HCT116 (cell line): ENCODE measurements around the gene ADA.

ENCODE experiments used
- CTCF ChIP-seq, 3 experiments: fragments of 200-600 bp in 1 of 3; sonication (generic) in 1 of 3; IDR thresholded peaks in 2 of 3; conservative IDR thresholded peaks in 1 of 3; 2 replicates each; pipeline ENCODE4 v1.5.1; 2012 to 2017; ENCODE audit warnings: low read depth in 2 of 3, low read length in 2 of 3, antibody characterized with exemption in 1 of 3, borderline replicate concordance in 1 of 3, control low read depth in 1 of 3, mild to moderate bottlenecking in 1 of 3, mixed read lengths in 1 of 3, mixed run types in 1 of 3, moderate library complexity in 1 of 3; ENCODE audit not compliant: insufficient read depth in 1 of 3
- EZH2 ChIP-seq: fragments of 200-600 bp; sonication (generic); IDR thresholded peaks from 2 replicates; pipeline ENCODE4 v1.6.1; 2017; ENCODE audit warnings: antibody characterized with exemption, mixed run types
- EZH2phosphoT487 ChIP-seq: fragments of 200-600 bp; IDR thresholded peaks from 2 replicates; pipeline ENCODE4 v1.6.1; 2018; ENCODE audit warnings: antibody characterized with exemption, borderline replicate concordance
- FOSL1 ChIP-seq: IDR thresholded peaks from 2 replicates; pipeline ENCODE4 v1.6.1; 2012; ENCODE audit warnings: low read depth
- POLR2A ChIP-seq: IDR thresholded peaks from 2 replicates; pipeline ENCODE4 v1.7.0; 2011; ENCODE audit warnings: borderline replicate concordance; ENCODE audit not compliant: insufficient read depth, insufficient read length; ENCODE audit errors: extremely low read depth
- POLR2AphosphoS5 ChIP-seq: IDR thresholded peaks from 2 replicates; pipeline ENCODE4 v1.6.1; 2011; ENCODE audit warnings: mild to moderate bottlenecking, low read depth, low read length, moderate library complexity
- RAD21 ChIP-seq: IDR thresholded peaks from 2 replicates; pipeline ENCODE4 v1.6.1; 2012; ENCODE audit warnings: low read depth, mild to moderate bottlenecking
- SIN3A ChIP-seq: IDR thresholded peaks from 2 replicates; pipeline ENCODE4 v1.6.1; 2012; ENCODE audit warnings: low read depth
- SP1 ChIP-seq: IDR thresholded peaks from 2 replicates; pipeline ENCODE4 v1.6.1; 2012; ENCODE audit warnings: low read depth

- no peak for TF ChIP-seq POLR2A
- no peak for TF ChIP-seq CTCF (IDR thresholded peaks at IDR 0.05 in 2 of 3, conservative IDR thresholded peaks at IDR 0.05 in 1 of 3; ENCODE audit: borderline replicate concordance in 1 of 3, insufficient read depth in 1 of 3, low read depth in 2 of 3, low read length in 2 of 3)
- no peak for TF ChIP-seq SIN3A
- TF ChIP-seq FOSL1, result no peak
- TF ChIP-seq SP1, result no peak
- no peak for TF ChIP-seq EZH2phosphoT487
- no peak for TF ChIP-seq EZH2
- no peak for TF ChIP-seq POLR2AphosphoS5
- TF ChIP-seq RAD21, result no peak
These were observed 35.5 kb downstream of the ADA start for GRCh38 chr20:44615876-44616603.
